Calu3 (cell line): Measurements from ENCODE around the gene MAPRE3. TPM values are rescaled to one million over a fixed set of nuclear protein-coding genes. Genes with fewer than 3 reads are reported as not detected.
A peak's percentile ranks its signal among the peaks of the same experiment; 100 is the strongest.

Experiments
- BruUV-seq: library from RNA; stranded (reverse); fragments of 400-500 nt; replicated peaks from 2 replicates; lab custom pipeline; 2021; lab: Mats Ljungman, UMichigan
- CTCF ChIA-PET: fragments of 300-600 bp; sonication (Branson Sonifier 250); formaldehyde crosslinking; loops from one replicate; lab custom pipeline; 2022; ENCODE audit warnings: antibody characterized with exemption; lab: Charles Lee
- DNase-seq: peaks from one replicate; pipeline ENCODE4 v3.0.0; 2022
- H3K27ac Mint-ChIP-seq: one replicate; pipeline ENCODE4 v1.8.0; 2022; ENCODE audit warnings: mixed read lengths; ENCODE audit not compliant: unreplicated experiment
- H3K27me3 Mint-ChIP-seq: one replicate; pipeline ENCODE4 v1.8.0; 2022; ENCODE audit warnings: mixed read lengths; ENCODE audit not compliant: unreplicated experiment
- H3K36me3 Mint-ChIP-seq: one replicate; pipeline ENCODE4 v1.8.0; 2022; ENCODE audit warnings: mild to moderate bottlenecking, moderate library complexity, mixed read lengths; ENCODE audit not compliant: insufficient read depth, unreplicated experiment
- H3K4me1 Mint-ChIP-seq: one replicate; pipeline ENCODE4 v1.8.0; 2022; ENCODE audit warnings: mild to moderate bottlenecking, low read depth, mixed read lengths; ENCODE audit not compliant: unreplicated experiment
- H3K4me3 Mint-ChIP-seq: one replicate; pipeline ENCODE4 v1.8.0; 2022; ENCODE audit warnings: mild to moderate bottlenecking, low read depth, moderate library complexity, mixed read lengths; ENCODE audit not compliant: unreplicated experiment
- H3K9me3 Mint-ChIP-seq: one replicate; pipeline ENCODE4 v1.8.0; 2022; ENCODE audit warnings: low read depth, mixed read lengths; ENCODE audit not compliant: unreplicated experiment
- CTCF ChIP-seq: fragments of 200-600 bp; IDR thresholded peaks from one replicate; pipeline ENCODE4 v1.8.0; 2022; ENCODE audit warnings: antibody characterized with exemption; ENCODE audit not compliant: unreplicated experiment
- intact Hi-C: fragments of 100-400 bp; cut with micrococcal nuclease; formaldehyde crosslinking; loops from one replicate; pipeline ENCODE4 v1.10.0; 2022; ENCODE audit not compliant: unreplicated experiment
- total RNA-seq: library from RNA; stranded (reverse); gene quantifications from 2 replicates; pipeline ENCODE4 v1.2.3, GENCODE V29; 2022

MAPRE3 gene
- total RNA-seq, 1 experiment from 2014 or later = 11.1 TPM

- no peak for TF ChIP-seq CTCF
- intact Hi-C loops = no loop called here
- no peaks in the 10 kb centered on the region for H3K27me3 Mint-ChIP-seq
- no peaks in the 10 kb centered on the region for H3K9me3 Mint-ChIP-seq
- no peak for DNase-seq
- peaks cover 24% of the 10 kb centered on the region for H3K4me1 Mint-ChIP-seq
- H3K27ac Mint-ChIP-seq = no peak overlapping the region
- CTCF ChIA-PET = no interaction called here
- peaks cover 31% of the 10 kb centered on the region for H3K36me3 Mint-ChIP-seq
- BruUV-seq = no TSS peak
- no peak overlapping the region for H3K4me3 Mint-ChIP-seq
Measured at GRCh38 chr2:27025861-27026851, 55.7 kb downstream of the MAPRE3 start.

GRCh38 chr2:27027211-27027651, 56.8 kb downstream of the MAPRE3 start:
- no peak overlapping the region for H3K27ac Mint-ChIP-seq
- no peak for TF ChIP-seq CTCF
- DNase-seq = no peak
- no peaks in the 10 kb centered on the region for H3K27me3 Mint-ChIP-seq
- H3K9me3 Mint-ChIP-seq = no peaks in the 10 kb centered on the region
- CTCF ChIA-PET = no interaction called here
- intact Hi-C loops = no loop called here
- no TSS peak for BruUV-seq
- H3K36me3 Mint-ChIP-seq = peaks cover 34% of the 10 kb centered on the region
- H3K4me1 Mint-ChIP-seq = peaks cover 14% of the 10 kb centered on the region
- no peak overlapping the region for H3K4me3 Mint-ChIP-seq

- no peak for TF ChIP-seq CTCF
- Mint-ChIP-seq H3K9me3 (no peaks in the 10 kb centered on the region), H3K4me1 (peaks cover 20% of the 10 kb centered on the region), H3K36me3 (peaks cover 44% of the 10 kb centered on the region), H3K4me3 (no peak overlapping the region), H3K27ac (no peak overlapping the region), H3K27me3 (no peaks in the 10 kb centered on the region)
- BruUV-seq = no TSS peak
- DNase-seq = no peak
- CTCF ChIA-PET = no interaction called here
- intact Hi-C loops = no loop called here
Measured at GRCh38 chr2:27029051-27029450, 58.6 kb downstream of the MAPRE3 start.

GRCh38 chr2:27032495-27033252, 62.2 kb downstream of the MAPRE3 start, which contains the start of gene TMEM214:
Gene TMEM214, plus strand, starts transcription at chr2:27032965. Its CDS starts 51 bp downstream, at chr2:27033016.
- CTCF ChIA-PET = interaction anchor here (0.6 to 1.1 kb wide), 4 partner anchors 18 to 1241 kb away, joined by 3 to 6 read pairs (median 3); no protein-coding TSS in a partner anchor
- Mint-ChIP-seq H3K4me3 (peak within 1 kb of the TSS; percentile 94), H3K36me3 (peaks cover 53% of the 10 kb centered on the region), H3K4me1 (peaks cover 26% of the 10 kb centered on the region), H3K27me3 (no peaks in the 10 kb centered on the region), H3K27ac (peak within 1 kb of the TSS; percentile 61), H3K9me3 (no peaks in the 10 kb centered on the region)
- intact Hi-C loops = loop anchor here (2.0 kb wide), 1 partner anchor 18 kb away; the partner anchor contains the start of gene AGBL5
- no peak for TF ChIP-seq CTCF
- peak; percentile 88 for DNase-seq
- no TSS peak for BruUV-seq
